CD4-positive, CD25-positive, alpha-beta regulatory T cell (primary cell): ENCODE results near the gene MROH9. TPM values are rescaled to one million over a fixed set of nuclear protein-coding genes. Genes with fewer than 3 reads are reported as not detected.

Experiments used
- ATAC-seq, 2 donors: fragments of 150-1000 bp; cut with Tn5 transposase; one replicate each; pipeline ENCODE4 v1.10.0; 2021; ENCODE audit warnings: low read depth in 2 of 2, moderate number of reproducible peaks in 2 of 2, moderate library complexity in 1 of 2
- DNase-seq, 3 donors: peaks; one replicate each; pipeline versions ENCODE4 v3.0.0 to v3.0.0-alpha.2; 2012 to 2022; ENCODE audit warnings: mixed read lengths in 1 of 3
- H3K27ac ChIP-seq: one replicate; pipeline ENCODE4 v1.7.0; 2013; ENCODE audit warnings: mild to moderate bottlenecking, low read length; ENCODE audit not compliant: insufficient read depth, poor library complexity, severe bottlenecking
- H3K27me3 ChIP-seq: one replicate; pipeline ENCODE4 v1.7.0; 2013; ENCODE audit warnings: low read length; ENCODE audit not compliant: control insufficient read depth, insufficient read depth
- H3K36me3 ChIP-seq: one replicate; pipeline ENCODE4 v1.7.0; 2013; ENCODE audit warnings: mild to moderate bottlenecking, low read length, moderate library complexity; ENCODE audit not compliant: control insufficient read depth, insufficient read depth
- H3K4me1 ChIP-seq: 2 replicates; pipeline ENCODE4 v1.7.0; 2013; ENCODE audit warnings: mild to moderate bottlenecking, low read length; ENCODE audit not compliant: insufficient read depth, control insufficient read depth, poor library complexity, severe bottlenecking
- H3K4me3 ChIP-seq: one replicate; pipeline ENCODE4 v1.7.0; 2013; ENCODE audit warnings: low read depth, mild to moderate bottlenecking, low read length, moderate library complexity
- H3K9me3 ChIP-seq, 2 experiments: 1 replicate in 1 of 2; 2 replicates in 1 of 2; pipeline ENCODE4 v1.7.0; 2013; ENCODE audit warnings: low read length in 2 of 2, mild to moderate bottlenecking in 1 of 2, moderate library complexity in 1 of 2; ENCODE audit not compliant: control insufficient read depth in 2 of 2
- H3K27ac Mint-ChIP-seq, 3 donors: one replicate each; pipeline ENCODE4 v1.8.0; 2020 to 2022; ENCODE audit warnings: mild to moderate bottlenecking in 3 of 3, mixed read lengths in 3 of 3, moderate library complexity in 2 of 3
- H3K27me3 Mint-ChIP-seq: one replicate; pipeline ENCODE4 v1.8.0; 2022; ENCODE audit warnings: mild to moderate bottlenecking, mixed read lengths
- H3K36me3 Mint-ChIP-seq: one replicate; pipeline ENCODE4 v1.8.0; 2020; ENCODE audit warnings: mixed read lengths
- H3K4me1 Mint-ChIP-seq, 4 donors: one replicate each; pipeline ENCODE4 v1.8.0; 2020 to 2022; ENCODE audit warnings: mixed read lengths in 4 of 4, mild to moderate bottlenecking in 1 of 4
- H3K4me3 Mint-ChIP-seq, 4 donors: one replicate each; pipeline ENCODE4 v1.8.0; 2020 to 2022; ENCODE audit warnings: mild to moderate bottlenecking in 4 of 4, mixed read lengths in 4 of 4, moderate library complexity in 3 of 4
- H3K9me3 Mint-ChIP-seq, 7 donors: one replicate each; pipeline ENCODE4 v1.8.0; 2020 to 2022; ENCODE audit warnings: mixed read lengths in 7 of 7, mild to moderate bottlenecking in 3 of 7, moderate library complexity in 2 of 7
- polyA plus RNA-seq, 4 donors: library from polyadenylated mRNA; unstranded; fragments of 300-500 nt; fragmentation: Illumina TruSeq; gene quantifications; one replicate each; pipeline ENCODE4 v1.2.3, GENCODE V29; 2021
- total RNA-seq: library from RNA; stranded (reverse); gene quantifications from one replicate; pipeline ENCODE4 v1.2.3, GENCODE V29; 2022

The MROH9 gene
- total and polyA plus RNA-seq, 5 donors from 2014 or later: not detected

- ATAC-seq (no peak), DNase-seq (no peak)
- Mint-ChIP-seq H3K4me1 (no peaks in the 10 kb centered on the region), H3K36me3 (no peaks in the 10 kb centered on the region), H3K4me3 (no peak overlapping the region), H3K9me3 (peaks cover 0 to 3% (median 0%) of the 10 kb centered on the region in 7 donors), H3K27me3 (peaks cover 4% of the 10 kb centered on the region), H3K27ac (no peak overlapping the region)
- Histone ChIP-seq H3K4me3 (no peak overlapping the region), H3K27me3 (no peaks in the 10 kb centered on the region), H3K4me1 (no peaks in the 10 kb centered on the region), H3K27ac (no peak overlapping the region), H3K36me3 (no peaks in the 10 kb centered on the region), H3K9me3 (no peaks in the 10 kb centered on the region)
Observed at GRCh38 chr1:170970256-170970655, 34.9 kb downstream of the MROH9 start.

DNA sequence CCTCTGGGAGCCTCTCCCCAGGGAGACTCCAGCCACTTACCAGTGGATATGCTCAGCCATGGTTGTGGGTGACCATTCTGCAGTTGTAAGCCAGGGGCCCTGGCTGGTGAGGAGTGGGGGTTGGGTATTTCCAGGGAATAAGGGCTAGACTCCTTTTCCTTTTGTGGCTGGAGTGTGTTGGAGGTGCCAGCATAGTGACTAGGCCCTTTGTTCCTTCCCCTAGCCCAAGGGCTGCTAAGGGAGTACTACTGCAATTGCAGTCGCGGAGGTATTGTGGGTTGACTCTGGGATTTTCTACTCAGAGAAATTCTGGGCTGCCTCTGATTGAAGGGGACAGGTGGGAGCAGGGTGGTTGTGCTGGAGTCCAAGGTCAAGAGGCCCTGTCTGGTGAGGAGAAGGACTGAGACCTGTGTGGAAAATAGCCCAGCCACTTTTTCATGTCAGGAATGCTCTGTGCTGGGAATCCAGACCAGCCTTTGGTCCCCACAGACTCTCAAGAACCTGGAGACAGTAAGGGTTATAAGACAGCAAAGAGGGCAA lies 43.1 kb downstream of the MROH9 start:
- Mint-ChIP-seq H3K36me3 (no peaks in the 10 kb centered on the region), H3K27me3 (peaks cover 4% of the 10 kb centered on the region), H3K4me1 (no peaks in the 10 kb centered on the region), H3K27ac (no peak overlapping the region), H3K9me3 (peaks cover 0 to 15% (median 3%) of the 10 kb centered on the region in 7 donors), H3K4me3 (no peak overlapping the region)
- H3K27ac ChIP-seq: no peak overlapping the region
- H3K9me3 ChIP-seq: no peaks in the 10 kb centered on the region
- ATAC-seq (no peak), DNase-seq (no peak)
- no peaks in the 10 kb centered on the region for H3K4me1 ChIP-seq
- no peaks in the 10 kb centered on the region for H3K27me3 ChIP-seq
- H3K36me3 ChIP-seq: no peaks in the 10 kb centered on the region
- no peak overlapping the region for H3K4me3 ChIP-seq

DNA sequence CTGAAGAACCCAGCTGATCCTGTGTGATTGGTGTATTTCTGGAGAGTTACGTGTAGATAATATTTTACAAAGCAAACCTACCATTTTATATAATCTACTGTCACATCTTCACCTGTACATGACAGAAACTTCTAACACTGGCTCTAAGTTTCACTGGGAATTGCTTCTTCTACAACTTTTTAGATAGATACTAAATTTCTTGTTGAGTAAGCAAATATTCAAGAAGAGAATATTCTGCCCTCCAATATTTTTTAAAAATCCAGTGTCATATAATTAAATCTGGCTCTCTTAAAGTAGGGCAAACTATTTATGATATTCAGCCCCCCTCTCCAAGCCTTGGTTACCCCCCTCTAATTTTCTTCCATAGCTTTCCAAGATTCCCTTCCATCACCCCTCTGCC lies 50.1 kb downstream of the MROH9 start:
- Mint-ChIP-seq H3K9me3 (peaks cover 0 to 3% (median 1%) of the 10 kb centered on the region in 7 donors), H3K27me3 (no peaks in the 10 kb centered on the region), H3K4me3 (no peak overlapping the region), H3K36me3 (no peaks in the 10 kb centered on the region), H3K4me1 (no peaks in the 10 kb centered on the region), H3K27ac (no peak overlapping the region)
- Histone ChIP-seq H3K36me3 (no peaks in the 10 kb centered on the region), H3K4me1 (no peaks in the 10 kb centered on the region), H3K4me3 (no peak overlapping the region), H3K27me3 (no peaks in the 10 kb centered on the region), H3K9me3 (no peaks in the 10 kb centered on the region), H3K27ac (no peak overlapping the region)
- no peak for DNase-seq
- ATAC-seq: no peak

GRCh38 chr1:170986901-170987300 lies 51.6 kb downstream of the MROH9 start:
- H3K9me3 ChIP-seq: no peaks in the 10 kb centered on the region
- H3K27ac ChIP-seq: no peak overlapping the region
- DNase-seq: no peak
- Mint-ChIP-seq H3K4me1 (no peaks in the 10 kb centered on the region), H3K4me3 (no peak overlapping the region), H3K36me3 (no peaks in the 10 kb centered on the region), H3K27me3 (no peaks in the 10 kb centered on the region), H3K27ac (no peak overlapping the region), H3K9me3 (no peaks in the 10 kb centered on the region)
- H3K27me3 ChIP-seq: no peaks in the 10 kb centered on the region
- ATAC-seq: no peak
- H3K4me1 ChIP-seq: no peaks in the 10 kb centered on the region
- no peak overlapping the region for H3K4me3 ChIP-seq
- H3K36me3 ChIP-seq: no peaks in the 10 kb centered on the region

- H3K27me3 ChIP-seq: no peaks in the 10 kb centered on the region
- no peak overlapping the region for H3K4me3 ChIP-seq
- H3K4me1 ChIP-seq: no peaks in the 10 kb centered on the region
- no peak for DNase-seq
- H3K27ac Mint-ChIP-seq: no peak overlapping the region
- H3K9me3 ChIP-seq: no peaks in the 10 kb centered on the region
- H3K9me3 Mint-ChIP-seq: no peaks in the 10 kb centered on the region
- H3K36me3 Mint-ChIP-seq: no peaks in the 10 kb centered on the region
- no peaks in the 10 kb centered on the region for H3K36me3 ChIP-seq
- no peak for ATAC-seq
- H3K27ac ChIP-seq: no peak overlapping the region
- H3K4me1 Mint-ChIP-seq: no peaks in the 10 kb centered on the region
- no peak overlapping the region for H3K4me3 Mint-ChIP-seq
- H3K27me3 Mint-ChIP-seq: no peaks in the 10 kb centered on the region
Observed at GRCh38 chr1:170987424-170987823, 52.1 kb downstream of the MROH9 start.

- H3K9me3 ChIP-seq: no peaks in the 10 kb centered on the region
- no peaks in the 10 kb centered on the region for H3K36me3 Mint-ChIP-seq
Observed at GRCh38 chr1:170993151-170993550, 57.8 kb downstream of the MROH9 start.

DNA sequence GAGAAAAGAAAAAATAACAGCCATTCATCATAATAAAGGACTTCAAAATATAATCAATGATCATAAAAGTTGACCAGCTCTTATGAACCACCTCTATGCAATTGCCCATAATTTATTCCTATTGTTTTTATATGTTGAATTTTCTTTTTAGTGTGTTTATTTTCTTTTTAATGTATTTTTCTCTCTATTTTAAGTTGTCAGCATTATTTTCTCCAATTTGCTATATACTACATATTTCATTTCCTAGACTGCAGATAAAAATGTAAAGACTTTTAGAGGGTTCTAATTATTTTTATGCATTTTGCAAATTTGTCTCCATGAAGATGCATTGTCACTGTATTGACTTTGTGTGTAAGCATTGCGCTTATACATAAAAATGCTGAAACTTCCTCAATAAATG lies 58.4 kb downstream of the MROH9 start:
- no peaks in the 10 kb centered on the region for H3K4me1 Mint-ChIP-seq
- H3K27me3 ChIP-seq: no peaks in the 10 kb centered on the region
- H3K4me1 ChIP-seq: no peaks in the 10 kb centered on the region
- no peaks in the 10 kb centered on the region for H3K9me3 ChIP-seq
- H3K27ac ChIP-seq: no peak overlapping the region
- no peaks in the 10 kb centered on the region for H3K9me3 Mint-ChIP-seq
- H3K27ac Mint-ChIP-seq: no peak overlapping the region
- no peak overlapping the region for H3K4me3 Mint-ChIP-seq
- H3K36me3 ChIP-seq: no peaks in the 10 kb centered on the region
- H3K27me3 Mint-ChIP-seq: no peaks in the 10 kb centered on the region
- H3K4me3 ChIP-seq: no peak overlapping the region
- DNase-seq (no peak), ATAC-seq (no peak)
- no peaks in the 10 kb centered on the region for H3K36me3 Mint-ChIP-seq

More at GRCh38 chr1:170993151-170993550, 57.8 kb downstream of the MROH9 start:
- Histone ChIP-seq H3K27me3 (no peaks in the 10 kb centered on the region), H3K27ac (no peak overlapping the region), H3K36me3 (no peaks in the 10 kb centered on the region), H3K4me3 (no peak overlapping the region), H3K4me1 (no peaks in the 10 kb centered on the region)
- no peaks in the 10 kb centered on the region for H3K9me3 Mint-ChIP-seq
- no peaks in the 10 kb centered on the region for H3K4me1 Mint-ChIP-seq
- ATAC-seq (no peak), DNase-seq (no peak)
- no peak overlapping the region for H3K27ac Mint-ChIP-seq
- H3K27me3 Mint-ChIP-seq: no peaks in the 10 kb centered on the region
- H3K4me3 Mint-ChIP-seq: no peak overlapping the region

- Mint-ChIP-seq H3K4me1 (no peaks in the 10 kb centered on the region), H3K9me3 (peaks cover 0 to 6% (median 0%) of the 10 kb centered on the region in 7 donors), H3K36me3 (no peaks in the 10 kb centered on the region), H3K27ac (no peak overlapping the region), H3K4me3 (no peak overlapping the region), H3K27me3 (no peaks in the 10 kb centered on the region)
- H3K4me3 ChIP-seq: no peak overlapping the region
- H3K4me1 ChIP-seq: no peaks in the 10 kb centered on the region
- H3K9me3 ChIP-seq: no peaks in the 10 kb centered on the region
- no peak for ATAC-seq
- H3K27ac ChIP-seq: no peak overlapping the region
- no peaks in the 10 kb centered on the region for H3K27me3 ChIP-seq
- H3K36me3 ChIP-seq: no peaks in the 10 kb centered on the region
- DNase-seq: no peak
Observed at GRCh38 chr1:171014880-171015279, 79.5 kb downstream of the MROH9 start.
